Endodermal cell (in vitro differentiated cells): ENCODE data around the gene RAP1GAP2. TPM values are rescaled to one million over a fixed set of nuclear protein-coding genes. Genes with fewer than 3 reads are reported as not detected.
"Not testable (repeated sequence)": the region's sequence is repeated elsewhere in the genome, so short reads cannot be mapped to it uniquely, and the experiment has no call there.

Experiments used
- DNase-seq: peaks from one replicate; pipeline ENCODE4 v3.0.0-alpha.2; 2017
- H3K27ac ChIP-seq: 2 replicates; pipeline ENCODE4 v1.5.1; 2013; ENCODE audit warnings: mild to moderate bottlenecking, low read depth, low read length, moderate library complexity
- H3K27me3 ChIP-seq: 2 replicates; pipeline ENCODE4 v1.6.1; 2013; ENCODE audit warnings: mild to moderate bottlenecking, low read length, moderate library complexity; ENCODE audit not compliant: insufficient read depth, control insufficient read depth, poor library complexity, severe bottlenecking
- H3K36me3 ChIP-seq: 2 replicates; pipeline ENCODE4 v1.7.0; 2013; ENCODE audit warnings: mild to moderate bottlenecking, low read length, moderate library complexity; ENCODE audit not compliant: control insufficient read depth, insufficient read depth
- H3K4me1 ChIP-seq: one replicate; pipeline ENCODE4 v1.7.0; 2013; ENCODE audit warnings: low read length; ENCODE audit not compliant: control insufficient read depth, insufficient read depth
- H3K4me3 ChIP-seq: 2 replicates; pipeline ENCODE4 v1.5.1; 2013; ENCODE audit warnings: mild to moderate bottlenecking, low read length, moderate library complexity
- H3K9ac ChIP-seq: 2 replicates; pipeline ENCODE4 v1.6.1; 2013; ENCODE audit warnings: mild to moderate bottlenecking, low read length, moderate library complexity; ENCODE audit not compliant: poor library complexity, severe bottlenecking; ENCODE audit errors: extremely low read depth
- H3K9me3 ChIP-seq: 2 replicates; pipeline ENCODE4 v1.6.1; 2013; ENCODE audit warnings: mild to moderate bottlenecking, low read length, moderate library complexity; ENCODE audit not compliant: control insufficient read depth
- H3K27ac Mint-ChIP-seq: 2 replicates; pipeline ENCODE4 v1.8.0; 2020; ENCODE audit warnings: mixed read lengths
- H3K27me3 Mint-ChIP-seq: 2 replicates; pipeline ENCODE4 v1.8.0; 2021; ENCODE audit warnings: mild to moderate bottlenecking, mixed read lengths; ENCODE audit not compliant: insufficient read depth
- H3K36me3 Mint-ChIP-seq: 2 replicates; pipeline ENCODE4 v1.8.0; 2020; ENCODE audit warnings: low read depth, mixed read lengths
- H3K4me1 Mint-ChIP-seq: 2 replicates; pipeline ENCODE4 v1.8.0; 2020; ENCODE audit warnings: mixed read lengths
- H3K4me3 Mint-ChIP-seq: 2 replicates; pipeline ENCODE4 v1.8.0; 2020; ENCODE audit warnings: mild to moderate bottlenecking, moderate library complexity, mixed read lengths
- H3K9me3 Mint-ChIP-seq: 2 replicates; pipeline ENCODE4 v1.8.0; 2020; ENCODE audit warnings: mild to moderate bottlenecking, mixed read lengths
- WGBS, 2 experiments: methylation state at CpG; one replicate each; pipeline versions ENCODE4 v1.1.5 to v1.1.7; 2013; ENCODE audit warnings: missing lambda C conversion rate in 2 of 2, mixed read lengths in 1 of 2; ENCODE audit not compliant: insufficient coverage in 1 of 2, insufficient read length in 1 of 2; 5-methylcytosine and 5-hydroxymethylcytosine counted together
- microRNA-seq: library from miRNA; unstranded; fragments of <30 nt; microRNA quantifications from one replicate; pipeline ENCODE4 v1.2.0, GENCODE V29; 2020; ENCODE audit warnings: borderline microRNAs expressed
- total RNA-seq, 2 donors: library from RNA; stranded (reverse); fragmentation: NEBNext Ultra II Directional in 1 of 2; extraction: Animal tissue kit (Norgen Biotek cat#: 25700) in 1 of 2; gene quantifications; 2 replicates in 1 of 2; 3 replicates in 1 of 2; pipeline ENCODE4 v1.2.1, GENCODE V29; 2021

Gene RAP1GAP2
- total RNA-seq, 2 donors from 2014 or later, result 18.0 to 44.3 TPM

DNA sequence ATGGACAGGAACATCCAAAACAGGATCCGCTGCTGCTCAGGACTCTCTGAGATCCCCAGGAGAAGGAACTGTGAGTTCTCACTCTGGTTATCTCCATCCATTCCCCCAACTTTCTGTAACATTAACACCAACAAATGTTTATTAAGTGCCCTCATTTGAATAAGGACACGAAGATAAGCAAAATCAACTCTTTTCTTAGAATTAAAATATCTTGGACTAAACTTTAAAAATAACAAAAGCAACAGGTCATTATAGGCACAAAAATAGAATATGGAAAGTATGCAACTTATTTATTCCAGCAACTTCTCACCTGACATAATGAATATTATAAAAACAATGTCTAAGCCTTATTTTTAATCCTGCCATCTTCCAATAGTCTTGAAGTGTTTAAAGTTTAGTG is 267.3 kb downstream of the RAP1GAP2 start, which contains the start of gene OR1D5:
Gene OR1D5 (minus strand): TSS at position 101 of the 400 bp plus-strand sequence. CDS start 0 bp downstream, at position 101.
- not testable (repeated sequence) for H3K9ac ChIP-seq, DNase-seq, H3K27ac Mint-ChIP-seq, H3K36me3 ChIP-seq, H3K36me3 Mint-ChIP-seq, H3K27me3 ChIP-seq, H3K4me3 Mint-ChIP-seq, H3K4me1 Mint-ChIP-seq, H3K4me1 ChIP-seq, H3K9me3 Mint-ChIP-seq, H3K9me3 ChIP-seq, H3K4me3 ChIP-seq, H3K27me3 Mint-ChIP-seq, H3K27ac ChIP-seq
- whole genome bisulfite sequencing, 2 experiments, result no CpG with 5 or more reads among the region's 2 CpGs

GRCh38 chr17:3065192-3065591 is 269.0 kb downstream of the RAP1GAP2 start:
- H3K4me3 ChIP-seq, H3K9me3 Mint-ChIP-seq, H3K4me1 ChIP-seq, H3K4me1 Mint-ChIP-seq, H3K27ac ChIP-seq, DNase-seq, H3K27ac Mint-ChIP-seq, H3K9me3 ChIP-seq, H3K36me3 ChIP-seq, H3K36me3 Mint-ChIP-seq, H3K9ac ChIP-seq, H3K4me3 Mint-ChIP-seq, H3K27me3 ChIP-seq, H3K27me3 Mint-ChIP-seq: not testable (repeated sequence)
- no CpG with 5 or more reads among the region's 1 CpG for WGBS, 2 experiments

GRCh38 chr17:3073850-3074249 is 277.6 kb downstream of the RAP1GAP2 start:
- 83 to 87% methylated on average over 3 to 4 of the region's 4 CpGs for WGBS, 2 experiments
- not testable (repeated sequence) for H3K27ac ChIP-seq, H3K4me3 ChIP-seq, H3K4me1 ChIP-seq, H3K4me3 Mint-ChIP-seq, H3K4me1 Mint-ChIP-seq, H3K27ac Mint-ChIP-seq, H3K9ac ChIP-seq, H3K36me3 Mint-ChIP-seq, H3K27me3 Mint-ChIP-seq, H3K9me3 ChIP-seq, H3K36me3 ChIP-seq, H3K27me3 ChIP-seq, DNase-seq
- H3K9me3 Mint-ChIP-seq, result peaks cover 25% of the 10 kb centered on the region

Small RNAs within 50 kb of the gene (microRNA-seq; reads per million reads assigned to microRNA genes)
- not detected for gene MIR1253

Other genes starting within 250 kb of the RAP1GAP2 start
- gene PAFAH1B1, start 202.8 kb upstream of the RAP1GAP2 start, total RNA-seq, result 100 to 1,000 TPM; 157 to 200 TPM
- 10 to 100 TPM; 55.5 to 61.8 TPM for gene CLUH, start 84.7 kb upstream of the RAP1GAP2 start, total RNA-seq
- 1 to 10 TPM; 4.3 to 5.8 TPM for gene CCDC92B, start 46.8 kb upstream of the RAP1GAP2 start, total RNA-seq